Measurements from ENCODE around the gene RET. TPM values are rescaled to one million over a fixed set of nuclear protein-coding genes. Genes with fewer than 3 reads are reported as not detected.

The RET gene
- total RNA-seq, 1 donor from 2014 or later, result 1.1 TPM

GRCh38 chr10:43064331-43065075 lies 12.4 kb upstream of the RET start:
- H3K27ac ChIP-seq (ENCODE audit: low read depth, low read length), result no peak overlapping the region
- Mint-ChIP-seq H3K4me1 (ENCODE audit: low read depth, unreplicated experiment) (no peaks in the 10 kb centered on the region), H3K4me3 (ENCODE audit: unreplicated experiment) (no peak overlapping the region), H3K36me3 (ENCODE audit: low read depth, unreplicated experiment) (no peaks in the 10 kb centered on the region), H3K27ac (ENCODE audit: unreplicated experiment) (no peak overlapping the region), H3K9me3 (ENCODE audit: unreplicated experiment) (peaks cover 1% of the 10 kb centered on the region), H3K27me3 (ENCODE audit: low read depth, unreplicated experiment) (peaks cover 34% of the 10 kb centered on the region)
- H3K9me3 ChIP-seq (ENCODE audit: insufficient read depth, low read depth, low read length), result no peaks in the 10 kb centered on the region
- no peaks in the 10 kb centered on the region for H3K4me1 ChIP-seq (ENCODE audit: insufficient read depth, low read length)
- no peaks in the 10 kb centered on the region for H4K20me1 ChIP-seq (ENCODE audit: insufficient read depth, low read length)
- H3K9ac ChIP-seq (ENCODE audit: low read length), result no peak overlapping the region
- FAIRE-seq (no peak), DNase-seq (ENCODE audit: low read depth) (no peak)
- H3K4me2 ChIP-seq (ENCODE audit: low read length), result no peak overlapping the region
- no peaks in the 10 kb centered on the region for H3K36me3 ChIP-seq (ENCODE audit: insufficient read depth, low read length)
- H3K79me2 ChIP-seq (ENCODE audit: insufficient read depth, low read length), result no peaks in the 10 kb centered on the region
- no peak for TF ChIP-seq EZH2 (IDR thresholded peaks at IDR 0.05; ENCODE audit: insufficient read depth, low read length)
- H3K4me3 ChIP-seq (ENCODE audit: insufficient read depth, low read depth, low read length), result no peak overlapping the region
- H2AFZ ChIP-seq (ENCODE audit: low read depth, low read length), result no peak overlapping the region
- H3K27me3 ChIP-seq (ENCODE audit: insufficient read depth, low read length), result no peaks in the 10 kb centered on the region

GRCh38 chr10:43065234-43065633 lies 11.6 kb upstream of the RET start:
- Histone ChIP-seq H3K4me3 (ENCODE audit: insufficient read depth, low read depth, low read length) (no peak overlapping the region), H3K79me2 (ENCODE audit: insufficient read depth, low read length) (no peaks in the 10 kb centered on the region), H3K4me2 (ENCODE audit: low read length) (no peak overlapping the region), H4K20me1 (ENCODE audit: insufficient read depth, low read length) (no peaks in the 10 kb centered on the region), H2AFZ (ENCODE audit: low read depth, low read length) (no peak overlapping the region), H3K9me3 (ENCODE audit: insufficient read depth, low read depth, low read length) (no peaks in the 10 kb centered on the region), H3K36me3 (ENCODE audit: insufficient read depth, low read length) (no peaks in the 10 kb centered on the region), H3K9ac (ENCODE audit: low read length) (no peak overlapping the region), H3K27me3 (ENCODE audit: insufficient read depth, low read length) (no peaks in the 10 kb centered on the region), H3K4me1 (ENCODE audit: insufficient read depth, low read length) (no peaks in the 10 kb centered on the region), H3K27ac (ENCODE audit: low read depth, low read length) (no peak overlapping the region)
- H3K4me1 Mint-ChIP-seq (ENCODE audit: low read depth, unreplicated experiment), result no peaks in the 10 kb centered on the region
- DNase-seq (ENCODE audit: low read depth) (no peak), FAIRE-seq (no peak)
- peaks cover 38% of the 10 kb centered on the region for H3K27me3 Mint-ChIP-seq (ENCODE audit: low read depth, unreplicated experiment)
- no peak overlapping the region for H3K27ac Mint-ChIP-seq (ENCODE audit: unreplicated experiment)
- H3K9me3 Mint-ChIP-seq (ENCODE audit: unreplicated experiment), result peaks cover 1% of the 10 kb centered on the region
- H3K36me3 Mint-ChIP-seq (ENCODE audit: low read depth, unreplicated experiment), result no peaks in the 10 kb centered on the region
- TF ChIP-seq EZH2 (IDR thresholded peaks at IDR 0.05; ENCODE audit: insufficient read depth, low read length) (no peak), CTCF (IDR thresholded peaks at IDR 0.05; ENCODE audit: insufficient read depth, low read depth, low read length) (no peak)
- no peak overlapping the region for H3K4me3 Mint-ChIP-seq (ENCODE audit: unreplicated experiment)

DNA sequence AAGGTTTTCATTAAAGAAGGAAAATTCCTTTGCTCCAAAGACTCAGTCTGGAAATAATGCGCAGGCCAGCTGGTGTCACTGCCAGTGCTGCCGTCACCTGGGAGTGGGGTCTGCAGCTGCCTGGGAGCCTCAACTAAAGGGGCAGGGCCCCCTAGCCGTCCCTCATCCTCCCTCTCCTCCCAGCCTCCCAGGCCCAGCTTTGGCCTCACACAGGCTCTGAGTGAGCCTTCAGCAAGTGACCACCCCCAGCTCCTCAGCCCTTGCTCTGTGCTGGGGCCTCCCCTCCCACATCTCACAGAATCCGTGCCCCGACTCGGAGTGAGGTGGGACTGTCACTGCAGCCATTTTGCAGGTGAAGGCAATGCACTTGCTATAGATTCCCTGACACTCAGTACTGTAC lies 11.1 kb upstream of the RET start:
- FAIRE-seq (no peak), DNase-seq (ENCODE audit: low read depth) (no peak)
- Mint-ChIP-seq H3K4me1 (ENCODE audit: low read depth, unreplicated experiment) (no peaks in the 10 kb centered on the region), H3K4me3 (ENCODE audit: unreplicated experiment) (no peak overlapping the region), H3K9me3 (ENCODE audit: unreplicated experiment) (peaks cover 1% of the 10 kb centered on the region), H3K27me3 (ENCODE audit: low read depth, unreplicated experiment) (peaks cover 42% of the 10 kb centered on the region), H3K36me3 (ENCODE audit: low read depth, unreplicated experiment) (no peaks in the 10 kb centered on the region), H3K27ac (ENCODE audit: unreplicated experiment) (no peak overlapping the region)
- no peak overlapping the region for H3K27ac ChIP-seq (ENCODE audit: low read depth, low read length)
- TF ChIP-seq CTCF (IDR thresholded peaks at IDR 0.05; ENCODE audit: insufficient read depth, low read depth, low read length) (no peak), EZH2 (IDR thresholded peaks at IDR 0.05; ENCODE audit: insufficient read depth, low read length) (no peak)
- no peaks in the 10 kb centered on the region for H4K20me1 ChIP-seq (ENCODE audit: insufficient read depth, low read length)
- no peaks in the 10 kb centered on the region for H3K9me3 ChIP-seq (ENCODE audit: insufficient read depth, low read depth, low read length)
- H3K27me3 ChIP-seq (ENCODE audit: insufficient read depth, low read length), result no peaks in the 10 kb centered on the region
- H3K4me3 ChIP-seq (ENCODE audit: insufficient read depth, low read depth, low read length), result no peak overlapping the region
- no peaks in the 10 kb centered on the region for H3K79me2 ChIP-seq (ENCODE audit: insufficient read depth, low read length)
- H3K9ac ChIP-seq (ENCODE audit: low read length), result no peak overlapping the region
- no peak overlapping the region for H2AFZ ChIP-seq (ENCODE audit: low read depth, low read length)
- H3K36me3 ChIP-seq (ENCODE audit: insufficient read depth, low read length), result no peaks in the 10 kb centered on the region
- no peak overlapping the region for H3K4me2 ChIP-seq (ENCODE audit: low read length)
- H3K4me1 ChIP-seq (ENCODE audit: insufficient read depth, low read length), result no peaks in the 10 kb centered on the region
